ENCODE results near the gene PRR5L.

- no peak for TF ChIP-seq CTCF (IDR thresholded peaks at IDR 0.05; ENCODE audit: low read length)
- no peak for TF ChIP-seq EZH2 (optimal IDR thresholded peaks at IDR 0.05; ENCODE audit: low read depth, low read length)
- no peak for TF ChIP-seq EZH2phosphoT487 (IDR thresholded peaks at IDR 0.05; ENCODE audit: low read length)
Observed at GRCh38 chr11:36509201-36509639, 213.1 kb downstream of the PRR5L start.

Data from MM.1S (cell line).